Cardiac septum (tissue), 1 donor: Measurements from ENCODE around the gene EMC1. TPM values are rescaled to one million over a fixed set of nuclear protein-coding genes. Genes with fewer than 3 reads are reported as not detected.
"Not testable (repeated sequence)": the region's sequence is repeated elsewhere in the genome, so short reads cannot be mapped to it uniquely, and the experiment has no call there.

Source experiments
- DNase-seq: peaks from one replicate; pipeline ENCODE4 v3.0.0-alpha.2; 2020; ENCODE audit warnings: low spot score
- intact Hi-C: fragments of 100-400 bp; cut with DNase I; formaldehyde crosslinking; loops from one replicate; pipeline ENCODE4 v1.14.0; 2022
- total RNA-seq: library from RNA; stranded (reverse); fragmentation: NEBNext Ultra II Directional; extraction: Animal tissue kit (Norgen Biotek cat#: 25700); gene quantifications from one replicate; pipeline ENCODE4 v1.2.1, GENCODE V29; 2021
- donor health status: DM: no; HTN: no; CAD: no.

Gene EMC1
- total RNA-seq, 1 donor from 2014 or later = 28.6 TPM

DNA sequence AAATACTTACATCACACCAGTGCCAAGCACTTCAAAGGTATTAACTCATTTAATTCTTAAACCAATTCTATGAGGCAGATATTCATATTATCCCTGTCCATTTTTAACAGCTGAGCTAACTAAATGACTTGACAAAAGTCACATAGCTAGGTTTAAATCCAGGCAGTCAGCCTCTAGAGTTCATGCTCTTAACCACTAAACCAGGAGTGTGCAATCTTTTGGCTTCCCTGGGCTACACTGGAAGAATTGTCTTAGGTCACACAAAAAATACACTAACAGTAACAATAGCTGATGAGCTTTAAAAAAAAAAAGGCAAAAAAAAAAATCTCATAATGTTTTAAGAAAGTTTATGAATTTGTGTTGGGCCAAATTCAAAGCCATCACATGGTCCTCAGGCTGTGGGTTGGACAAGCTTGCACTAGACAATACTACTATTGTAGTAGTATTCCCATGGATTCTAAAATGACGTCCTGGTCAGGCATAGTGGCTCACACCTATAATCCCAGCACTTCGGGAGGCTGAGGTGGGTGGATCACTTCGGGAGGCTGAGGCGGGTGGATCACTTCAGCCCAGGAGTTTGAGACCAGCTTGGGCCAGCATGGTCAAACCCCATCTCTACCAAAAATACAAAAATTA is 51.2 kb downstream of the EMC1 start:
- DNase-seq = no peak
- intact Hi-C loops = no loop called here

DNA sequence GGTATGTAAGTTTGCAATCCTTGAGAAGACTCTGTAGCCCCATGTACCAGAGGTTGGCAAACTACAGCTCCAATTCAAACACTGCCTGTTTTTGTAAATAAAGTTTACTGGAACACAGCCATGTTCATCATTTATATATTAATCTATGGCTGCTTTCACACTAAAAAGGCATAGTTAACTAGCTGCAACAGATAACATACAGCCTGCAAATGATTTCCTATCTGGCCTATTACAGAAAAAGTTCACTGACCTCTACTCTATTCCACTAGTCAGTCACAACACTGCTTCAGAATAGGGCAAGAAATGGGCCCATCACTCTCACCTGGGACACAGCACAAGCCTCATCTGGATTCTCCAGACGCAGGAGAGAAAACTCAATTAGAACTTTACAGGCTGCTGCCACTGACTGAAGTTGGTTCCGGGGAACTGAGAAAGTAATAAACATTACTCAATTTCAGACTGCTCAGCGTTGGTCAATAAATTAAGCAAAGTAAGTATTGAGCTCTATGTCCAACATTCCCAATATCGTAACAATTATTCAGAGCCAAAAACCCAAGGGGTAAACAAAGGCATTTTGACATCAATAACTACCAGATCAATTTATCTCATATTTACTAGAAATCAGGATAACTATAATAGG is 51.9 kb downstream of the EMC1 start:
- DNase-seq = no peak
- intact Hi-C loops = no loop called here

DNA sequence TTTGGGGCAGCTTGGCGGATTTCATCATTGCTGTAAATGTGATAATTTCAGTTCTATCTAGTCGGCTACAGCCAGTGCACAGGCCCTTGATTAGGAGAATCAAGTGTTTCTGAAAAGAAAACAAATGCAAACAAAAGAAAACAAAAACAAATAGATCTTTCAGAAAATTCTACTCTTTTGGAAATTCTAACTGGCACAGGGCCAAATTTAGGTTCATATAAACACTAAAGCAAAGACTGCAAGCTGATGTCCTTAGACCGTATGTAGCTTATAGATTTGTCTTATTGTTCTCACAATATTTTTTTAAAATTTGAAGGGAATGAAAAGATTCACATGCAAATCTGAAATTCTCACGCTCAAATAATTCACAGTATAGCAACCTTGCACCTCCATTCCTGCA is 52.5 kb downstream of the EMC1 start:
- intact Hi-C loops = no loop called here

GRCh38 chr1:19197845-19198244 is 53.5 kb downstream of the EMC1 start:
- intact Hi-C loops = no loop called here
- no peak for DNase-seq

More for the DNA sequence above, 52.5 kb downstream of the EMC1 start:
- DNase-seq = no peak

DNA sequence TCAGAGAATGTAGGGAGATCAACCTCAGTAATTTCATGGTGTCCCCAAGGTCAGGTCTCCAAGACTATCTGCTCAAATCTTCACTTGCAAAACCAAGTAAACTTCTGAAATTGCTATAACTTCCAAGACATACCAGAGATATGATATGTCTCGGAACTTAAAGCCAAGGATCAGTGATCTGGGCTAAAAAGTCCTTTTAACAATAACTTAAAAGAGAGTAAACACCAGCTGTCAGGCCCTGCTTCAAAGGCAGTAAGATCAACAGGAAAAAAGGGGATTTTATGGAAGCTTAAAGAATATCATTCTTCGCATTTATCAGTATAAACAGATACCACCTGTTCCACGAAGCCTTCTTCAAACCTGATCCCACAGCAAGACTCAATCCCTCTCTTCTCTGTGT is 55.0 kb downstream of the EMC1 start:
- intact Hi-C loops = no loop called here
- DNase-seq = no peak

DNA sequence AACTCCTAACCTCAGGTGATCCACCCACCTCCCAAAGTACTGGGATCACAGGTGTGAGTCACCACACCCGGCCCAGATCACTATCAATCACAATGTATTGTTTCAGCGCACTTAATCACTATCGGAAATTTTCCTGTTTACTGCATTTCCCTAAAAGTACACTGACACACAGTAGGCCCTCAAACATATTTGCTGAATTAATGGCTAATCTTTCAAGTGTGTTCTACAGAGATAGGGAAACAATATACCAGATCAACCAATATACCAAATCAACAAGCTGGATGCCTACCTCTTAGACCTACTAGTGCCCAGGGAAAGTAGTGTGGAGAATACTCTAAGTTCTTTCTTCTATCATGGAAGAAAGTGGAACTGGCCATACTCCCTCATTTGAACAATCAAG is 58.3 kb downstream of the EMC1 start:
- intact Hi-C loops = no loop called here
- DNase-seq = no peak

DNA sequence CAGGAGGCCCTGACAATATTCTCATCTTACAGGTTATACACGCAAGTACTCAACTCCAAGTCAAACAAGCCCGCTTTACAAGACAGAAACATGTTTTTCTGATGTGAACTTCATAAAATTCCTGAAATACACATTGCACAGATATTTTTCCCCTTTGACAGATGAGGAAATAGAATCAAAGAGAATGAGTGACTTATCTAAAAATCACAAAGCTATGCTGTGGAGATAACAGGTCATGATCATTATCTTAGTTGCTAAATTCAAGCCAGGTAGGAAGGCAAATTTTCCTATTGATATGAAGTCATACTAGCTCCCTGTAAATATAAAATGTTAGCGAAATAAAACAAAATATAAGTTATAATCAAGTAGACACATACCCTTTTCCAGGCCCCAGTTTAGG is 59.5 kb downstream of the EMC1 start:
- intact Hi-C loops = no loop called here
- no peak for DNase-seq

GRCh38 chr1:19190468-19190867 is 60.9 kb downstream of the EMC1 start:
- DNase-seq = no peak
- intact Hi-C loops = no loop called here

- intact Hi-C loops = no loop called here
- DNase-seq = no peak
Observed at GRCh38 chr1:19189270-19189669, 62.1 kb downstream of the EMC1 start.

- intact Hi-C loops = no loop called here
Observed at GRCh38 chr1:19187852-19188251, 63.5 kb downstream of the EMC1 start.

GRCh38 chr1:19186001-19186400 is 65.3 kb downstream of the EMC1 start:
- DNase-seq = no peak
- intact Hi-C loops = no loop called here

More at GRCh38 chr1:19187852-19188251, 63.5 kb downstream of the EMC1 start:
- no peak for DNase-seq

DNA sequence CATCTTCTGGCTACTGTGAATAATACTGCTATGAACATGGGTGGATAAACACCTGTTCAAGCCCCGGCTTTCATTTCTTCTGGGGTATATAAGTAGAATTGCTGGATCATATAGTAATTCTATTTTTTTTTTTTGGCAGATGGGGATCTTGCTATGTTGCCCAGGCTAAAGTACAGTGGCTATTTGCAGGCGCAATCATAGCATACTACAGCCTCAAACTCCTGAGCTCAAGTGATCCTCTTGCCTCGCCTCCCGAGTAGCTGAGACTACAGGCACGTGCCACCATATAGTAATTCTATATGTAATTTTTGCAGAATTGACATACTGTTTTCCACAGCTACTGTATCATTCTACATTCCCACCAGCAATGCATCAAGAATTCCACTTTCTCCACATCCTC is 69.1 kb downstream of the EMC1 start:
- no peak for DNase-seq
- intact Hi-C loops = no loop called here

- DNase-seq, intact Hi-C loops: not testable (repeated sequence)
Observed at GRCh38 chr1:19180265-19180657, 71.1 kb downstream of the EMC1 start.

DNA sequence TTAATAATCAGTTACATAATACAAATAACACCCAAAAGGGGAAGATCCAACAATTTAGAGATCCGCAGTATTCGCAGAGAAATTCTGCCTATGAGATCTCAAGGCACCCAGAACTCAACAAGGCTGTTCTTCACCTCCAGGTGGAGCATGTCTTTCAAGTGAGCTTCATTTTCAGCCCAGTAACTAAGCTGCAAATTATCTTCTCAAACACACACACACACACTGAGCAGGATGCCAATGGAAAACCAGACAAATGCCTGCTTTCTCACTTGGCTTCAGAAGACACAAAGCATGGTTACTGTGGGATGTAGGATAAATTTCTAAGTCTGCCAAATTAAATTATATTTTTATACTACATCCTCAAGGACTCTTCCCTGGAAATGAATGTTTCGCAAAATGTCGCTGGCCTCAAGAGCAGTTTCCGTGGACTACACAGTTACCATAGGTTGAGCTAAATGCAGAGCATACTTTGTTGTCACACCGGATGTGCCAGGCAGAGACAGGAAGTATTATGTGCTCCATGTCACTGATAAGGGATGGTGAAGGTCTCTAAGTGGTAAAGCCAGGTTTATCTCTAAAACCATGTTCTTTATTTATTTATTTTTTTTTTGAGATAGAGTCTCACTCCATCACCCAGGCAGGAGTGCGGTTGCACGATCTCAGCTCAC is 71.6 kb downstream of the EMC1 start:
- no peak for DNase-seq
- intact Hi-C loops = loop anchor here (5.0 kb wide), 1 partner anchor 63 kb away; no protein-coding TSS in a partner anchor

DNA sequence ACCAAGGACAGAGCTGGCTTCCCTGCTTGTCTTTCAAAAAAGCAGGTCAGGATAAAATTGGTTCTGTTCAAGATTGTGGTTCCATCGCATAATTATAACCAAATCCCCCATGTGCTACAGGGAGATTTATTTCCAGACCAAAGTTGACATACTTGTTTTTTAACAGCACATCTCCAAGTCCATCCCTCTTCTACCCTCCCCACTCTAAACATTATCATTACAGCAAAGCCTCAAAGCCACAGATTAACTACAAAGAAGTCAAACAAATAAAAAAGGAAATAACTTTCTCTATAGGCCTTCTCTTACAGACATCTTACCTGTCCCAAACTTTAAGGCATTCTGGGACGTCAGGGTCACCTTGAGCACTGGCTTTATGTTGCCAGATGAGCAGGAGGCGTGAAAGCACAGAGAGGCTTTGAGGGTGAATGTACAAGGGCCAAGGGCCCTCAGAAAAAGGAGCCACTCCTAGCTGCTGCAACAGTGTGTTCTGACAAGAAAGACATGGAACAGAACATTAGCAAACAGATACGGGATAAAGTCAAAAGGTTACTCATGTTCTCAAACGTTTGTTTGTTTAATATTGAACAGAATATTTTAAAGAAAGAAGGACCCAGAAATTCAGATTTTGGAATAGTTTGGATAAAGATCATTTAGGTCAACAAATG is 72.5 kb downstream of the EMC1 start:
- DNase-seq = no peak
- intact Hi-C loops = loop anchor here (5.0 kb wide), 1 partner anchor 63 kb away; no protein-coding TSS in a partner anchor

GRCh38 chr1:19177811-19178210 is 73.5 kb downstream of the EMC1 start:
- intact Hi-C loops = loop anchor here (5.0 kb wide), 1 partner anchor 64 kb away; no protein-coding TSS in a partner anchor
- DNase-seq = no peak

DNA sequence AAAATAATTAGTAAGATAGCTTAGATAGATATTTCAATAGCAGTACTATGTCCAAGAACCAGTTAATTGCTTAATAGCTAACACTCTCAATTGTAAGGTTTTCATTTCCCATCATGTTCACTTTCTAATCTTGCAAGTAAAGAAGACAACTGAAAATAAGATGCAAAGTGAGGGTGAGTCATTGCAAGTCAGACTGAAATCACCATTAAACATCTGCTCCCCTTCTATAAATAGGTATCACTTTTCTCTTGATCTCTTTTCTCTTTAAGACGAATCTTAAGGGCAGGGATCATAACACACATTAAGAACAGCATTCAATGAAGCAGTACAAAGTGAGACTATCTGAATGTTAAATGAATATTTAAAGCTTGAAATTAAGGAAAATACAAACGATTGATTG is 81.7 kb downstream of the EMC1 start:
- no peak for DNase-seq
- intact Hi-C loops = no loop called here

- intact Hi-C loops = no loop called here
Observed at GRCh38 chr1:19167140-19167539, 84.2 kb downstream of the EMC1 start.

GRCh38 chr1:19166066-19166465 is 85.3 kb downstream of the EMC1 start:
- no peak for DNase-seq
- intact Hi-C loops = no loop called here

More at GRCh38 chr1:19167140-19167539, 84.2 kb downstream of the EMC1 start:
- no peak for DNase-seq
